IMR-90 (cell line): ENCODE data around the gene DOCK2. TPM values are rescaled to one million over a fixed set of nuclear protein-coding genes. Genes with fewer than 3 reads are reported as not detected.

ENCODE experiments used
- ATAC-seq: fragments of 200-7000 bp; cut with Tn5 transposase; 2 replicates; pipeline ENCODE4 v1.9.1; 2020; ENCODE audit warnings: low read depth, mild to moderate bottlenecking, moderate library complexity
- BruUV-seq: library from RNA; stranded (reverse); fragments of 400-500 nt; replicated peaks from 2 replicates; lab custom pipeline; 2021; lab: Mats Ljungman, UMichigan
- CTCF ChIA-PET: fragments of 300-600 bp; formaldehyde crosslinking; extraction: SDS; loops from one replicate; lab custom pipeline; 2021; ENCODE audit warnings: antibody characterized with exemption; lab: Yijun Ruan, JAX
- POLR2A ChIA-PET: fragments of 300-600 bp; sonication (Branson Sonifier 250); formaldehyde crosslinking; loops from one replicate; lab custom pipeline; 2022; ENCODE audit warnings: antibody characterized with exemption; ENCODE audit not compliant: unreplicated experiment; lab: Charles Lee
- DNase-seq: peaks from one replicate; pipeline ENCODE4 v3.0.0; 2013
- H2AFZ ChIP-seq: replicated peaks from 2 replicates; pipeline ENCODE3; 2013; ENCODE audit warnings: low read length, mild to moderate bottlenecking; ENCODE audit not compliant: poor library complexity
- H2AK5ac ChIP-seq: 2 replicates; pipeline ENCODE4 v1.6.1; 2013; ENCODE audit warnings: low read depth, low read length, inconsistent platforms
- H2AK9ac ChIP-seq: replicated peaks from 2 replicates; pipeline ENCODE3; 2013; ENCODE audit warnings: mild to moderate bottlenecking, low read depth, low read length, moderate library complexity; ENCODE audit not compliant: poor library complexity
- H2BK120ac ChIP-seq: 2 replicates; pipeline ENCODE4 v1.6.1; 2013; ENCODE audit warnings: low read depth, low read length, inconsistent platforms
- H2BK15ac ChIP-seq: 3 replicates; pipeline ENCODE4 v1.6.1; 2013; ENCODE audit warnings: low read depth, low read length, inconsistent platforms
- H2BK20ac ChIP-seq: 2 replicates; pipeline ENCODE4 v1.6.1; 2013; ENCODE audit warnings: low read depth, mild to moderate bottlenecking, inconsistent platforms, low read length, moderate library complexity
- H2BK5ac ChIP-seq: 2 replicates; pipeline ENCODE4 v1.6.1; 2013; ENCODE audit warnings: mild to moderate bottlenecking, low read depth, low read length, inconsistent platforms; ENCODE audit not compliant: poor library complexity, severe bottlenecking
- H3K14ac ChIP-seq: replicated peaks from 2 replicates; pipeline ENCODE4 v1.6.1; 2013; ENCODE audit warnings: low read depth, low read length, inconsistent platforms
- H3K18ac ChIP-seq: 2 replicates; pipeline ENCODE4 v1.6.1; 2013; ENCODE audit warnings: low read depth, low read length, control low read depth
- H3K23ac ChIP-seq: 2 replicates; pipeline ENCODE4 v1.6.1; 2013; ENCODE audit warnings: low read depth, low read length, inconsistent platforms
- H3K27ac ChIP-seq: 2 replicates; pipeline ENCODE4 v1.5.1; 2013; ENCODE audit warnings: mild to moderate bottlenecking, control low read depth, low read length; ENCODE audit not compliant: insufficient read depth
- H3K27me3 ChIP-seq: 2 replicates; pipeline ENCODE4 v1.6.1; 2013; ENCODE audit warnings: low read length; ENCODE audit not compliant: control insufficient read depth, insufficient read depth
- H3K36me3 ChIP-seq: 2 replicates; pipeline ENCODE4 v1.6.1; 2013; ENCODE audit warnings: low read length, mixed read lengths; ENCODE audit not compliant: control insufficient read depth, insufficient read depth
- H3K4ac ChIP-seq: 2 replicates; pipeline ENCODE4 v1.6.1; 2013; ENCODE audit warnings: low read depth, low read length, inconsistent platforms
- H3K4me1 ChIP-seq: 2 replicates; pipeline ENCODE4 v1.6.1; 2013; ENCODE audit warnings: low read length, mixed read lengths; ENCODE audit not compliant: control insufficient read depth, insufficient read depth
- H3K4me2 ChIP-seq: 2 replicates; pipeline ENCODE4 v1.6.1; 2013; ENCODE audit warnings: low read depth, mild to moderate bottlenecking, control low read depth, low read length, moderate library complexity
- H3K4me3 ChIP-seq: 2 replicates; pipeline ENCODE4 v1.5.1; 2013; ENCODE audit warnings: low read depth, mild to moderate bottlenecking, control low read depth, low read length, moderate library complexity; ENCODE audit not compliant: insufficient read depth
- H3K56ac ChIP-seq: 2 replicates; pipeline ENCODE4 v1.6.1; 2013; ENCODE audit warnings: low read length, inconsistent platforms; ENCODE audit not compliant: insufficient read depth; ENCODE audit errors: extremely low read depth
- H3K79me1 ChIP-seq, 2 experiments: 2 replicates each; pipeline ENCODE4 v1.6.1; 2013; ENCODE audit warnings: low read length in 2 of 2, inconsistent platforms in 1 of 2, low read depth in 1 of 2
- H3K9ac ChIP-seq: 2 replicates; pipeline ENCODE4 v1.6.1; 2013; ENCODE audit warnings: low read depth, low read length, control low read depth
- H3K9me1 ChIP-seq: 2 replicates; pipeline ENCODE4 v1.6.1; 2013; ENCODE audit warnings: low read length, inconsistent platforms; ENCODE audit not compliant: insufficient read depth
- H3K9me3 ChIP-seq: 2 replicates; pipeline ENCODE4 v1.6.1; 2013; ENCODE audit warnings: low read length; ENCODE audit not compliant: control insufficient read depth, insufficient read depth
- H4K20me1 ChIP-seq: 2 replicates; pipeline ENCODE4 v1.6.1; 2013; ENCODE audit warnings: low read length, inconsistent platforms; ENCODE audit not compliant: insufficient read depth
- H4K5ac ChIP-seq: 2 replicates; pipeline ENCODE4 v1.6.1; 2013; ENCODE audit warnings: mild to moderate bottlenecking, low read depth, low read length, control low read depth
- H4K8ac ChIP-seq, 2 experiments: 2 replicates each; pipeline ENCODE4 v1.6.1; 2013; ENCODE audit warnings: low read depth in 2 of 2, low read length in 2 of 2, control low read depth in 1 of 2, inconsistent platforms in 1 of 2
- H4K91ac ChIP-seq: 2 replicates; pipeline ENCODE4 v1.6.1; 2013; ENCODE audit warnings: low read depth, low read length, inconsistent platforms; ENCODE audit not compliant: insufficient read depth
- CEBPB ChIP-seq: IDR thresholded peaks from 2 replicates; pipeline ENCODE4 v1.6.1; 2012; ENCODE audit warnings: low read depth, low read length, improper control_type of control experiment
- CHD1 ChIP-seq: IDR thresholded peaks from 2 replicates; pipeline ENCODE4 v1.6.1; 2012; ENCODE audit warnings: low read depth, low read length, improper control_type of control experiment
- FOS ChIP-seq: fragments of 150-350 bp; IDR thresholded peaks from 2 replicates; pipeline ENCODE4 v1.6.1; 2016; ENCODE audit warnings: low read depth, low read length
- MAFK ChIP-seq: IDR thresholded peaks from 2 replicates; pipeline ENCODE4 v1.6.1; 2012; ENCODE audit warnings: low read depth, low read length, improper control_type of control experiment
- MAZ ChIP-seq: IDR thresholded peaks from 2 replicates; pipeline ENCODE4 v1.6.1; 2012; ENCODE audit warnings: low read depth, mild to moderate bottlenecking, low read length, improper control_type of control experiment, moderate library complexity, borderline replicate concordance
- POLR2A ChIP-seq: IDR thresholded peaks from 2 replicates; pipeline ENCODE4 v1.6.1; 2012; ENCODE audit warnings: mild to moderate bottlenecking, low read depth, low read length
- RAD21 ChIP-seq: IDR thresholded peaks from 2 replicates; pipeline ENCODE4 v1.6.1; 2012; ENCODE audit warnings: low read length, improper control_type of control experiment
- RCOR1 ChIP-seq: IDR thresholded peaks from 2 replicates; pipeline ENCODE4 v1.6.1; 2012; ENCODE audit warnings: mild to moderate bottlenecking, low read length, improper control_type of control experiment; ENCODE audit not compliant: insufficient replicate concordance
- RFX5 ChIP-seq: IDR thresholded peaks from 2 replicates; pipeline ENCODE4 v1.8.0; 2012; ENCODE audit warnings: low read depth, mild to moderate bottlenecking, low read length, moderate library complexity
- WGBS, 2 experiments: methylation state at CpG; one replicate each; pipeline versions ENCODE4 v1.1.5 to v1.1.7; 2013; ENCODE audit warnings: missing lambda C conversion rate in 2 of 2; ENCODE audit not compliant: insufficient read length in 1 of 2; ENCODE audit errors: extremely low coverage in 2 of 2; 5-methylcytosine and 5-hydroxymethylcytosine counted together
- dilution Hi-C: fragments of 300-500 bp; cut with HindIII; formaldehyde crosslinking; loops from one replicate; pipeline ENCODE4 v1.14.3; 2018; ENCODE audit warnings: low sequenced_read_pairs; ENCODE audit not compliant: unreplicated experiment
- in situ Hi-C: fragments of 300-500 bp; cut with MboI; formaldehyde crosslinking; loops from 3 replicates; pipeline ENCODE4 v1.14.3; 2019; ENCODE audit warnings: low sequenced_read_pairs, inconsistent platforms, mixed read lengths
- intact Hi-C: fragments of 100-400 bp; cut with micrococcal nuclease; formaldehyde crosslinking; loops from 2 replicates; pipeline ENCODE4 v1.10.0; 2022
- polyA plus RNA-seq, 3 experiments: library from polyadenylated mRNA; depleted of rRNA; stranded (reverse); fragments of >200 nt; gene quantifications; 2 replicates each; pipeline ENCODE4 v1.2.3, GENCODE V29; 2012; ENCODE audit warnings: low replicate concordance in 1 of 3
- total RNA-seq: library from RNA; depleted of rRNA; stranded (reverse); fragments of >200 nt; gene quantifications from 2 replicates; pipeline ENCODE4 v1.2.3, GENCODE V29; 2012
- TF ChIP-seq, protein P1 (sequence below): fragments of 150-350 bp; IDR thresholded peaks from 2 replicates; pipeline ENCODE4 v1.6.1; 2017; ENCODE audit warnings: mild to moderate bottlenecking, antibody characterized with exemption, low read length, low read depth

The DOCK2 gene
- total and polyA plus RNA-seq, 2 of the 4 experiments (the other 2 are of a cell fraction): 0.72 to 3.0 TPM

- Histone ChIP-seq H3K4me3 (no peak overlapping the region), H4K91ac (no peak overlapping the region), H3K36me3 (no peaks in the 10 kb centered on the region), H3K56ac (no peak overlapping the region), H3K18ac (no peak overlapping the region), H4K20me1 (no peaks in the 10 kb centered on the region), H3K4ac (no peak overlapping the region), H2BK20ac (no peak overlapping the region), H4K5ac (no peak overlapping the region), H2AK5ac (no peak overlapping the region), H3K79me1 (no peaks in the 10 kb centered on the region), H3K9me3 (no peaks in the 10 kb centered on the region), H3K27me3 (no peaks in the 10 kb centered on the region), H4K8ac (no peak overlapping the region), H2BK5ac (no peak overlapping the region), H3K4me2 (no peak overlapping the region), H3K4me1 (no peaks in the 10 kb centered on the region), H3K23ac (no peak overlapping the region), H3K9me1 (no peaks in the 10 kb centered on the region), H2AFZ (no peak overlapping the region), H2BK15ac (no peak overlapping the region), H3K27ac (no peak overlapping the region), H2AK9ac (no peak overlapping the region), H3K9ac (no peak overlapping the region), H2BK120ac (no peak overlapping the region), H3K14ac (no peak overlapping the region)
- in situ Hi-C loops: no loop called here
- TF ChIP-seq CEBPB (no peak), RAD21 (no peak), MAZ (no peak), POLR2A (no peak), RCOR1 (no peak), CHD1 (no peak), FOS (no peak), MAFK (no peak), RFX5 (no peak)
- TF ChIP-seq, protein P1, sequence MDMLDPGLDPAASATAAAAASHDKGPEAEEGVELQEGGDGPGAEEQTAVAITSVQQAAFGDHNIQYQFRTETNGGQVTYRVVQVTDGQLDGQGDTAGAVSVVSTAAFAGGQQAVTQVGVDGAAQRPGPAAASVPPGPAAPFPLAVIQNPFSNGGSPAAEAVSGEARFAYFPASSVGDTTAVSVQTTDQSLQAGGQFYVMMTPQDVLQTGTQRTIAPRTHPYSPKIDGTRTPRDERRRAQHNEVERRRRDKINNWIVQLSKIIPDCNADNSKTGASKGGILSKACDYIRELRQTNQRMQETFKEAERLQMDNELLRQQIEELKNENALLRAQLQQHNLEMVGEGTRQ: no peak
- CTCF ChIA-PET: no interaction called here
- no CpG with 5 or more reads among the region's 1 CpG for WGBS, 2 experiments
- intact Hi-C loops: no loop called here
- no peak for ATAC-seq
- POLR2A ChIA-PET: no interaction called here
- BruUV-seq: no TSS peak
- dilution Hi-C loops: no loop called here
- DNase-seq: no peak
Measured at GRCh38 chr5:169732841-169733240, 95.8 kb downstream of the DOCK2 start.
